Fibroblast of mammary gland (primary cell): ENCODE results near the gene SELE.
A peak's percentile ranks its signal among the peaks of the same experiment; 100 is the strongest.
"Not testable (repeated sequence)": the region's sequence is repeated elsewhere in the genome, so short reads cannot be mapped to it uniquely, and the experiment has no call there.

Experiments
- DNase-seq: peaks from one replicate; pipeline ENCODE4 v3.0.0-alpha.2; 2010; ENCODE audit warnings: low read depth
- H3K4me3 ChIP-seq: 2 replicates; pipeline ENCODE4 v1.5.1; 2011; ENCODE audit warnings: low read depth, mild to moderate bottlenecking, low read length, moderate library complexity; ENCODE audit not compliant: control insufficient read depth
- CTCF ChIP-seq: conservative IDR thresholded peaks from 2 replicates; pipeline ENCODE4 v1.5.1; 2011; ENCODE audit warnings: low read depth, low read length, inconsistent platforms; ENCODE audit not compliant: control insufficient read depth, insufficient read depth

Gene SELE

GRCh38 chr1:169689395-169689794 is 44.5 kb downstream of the SELE start:
- no peak overlapping the region for H3K4me3 ChIP-seq

GRCh38 chr1:169688377-169688776 is 45.5 kb downstream of the SELE start:
- DNase-seq, H3K4me3 ChIP-seq: not testable (repeated sequence)

More at GRCh38 chr1:169689395-169689794, 44.5 kb downstream of the SELE start:
- DNase-seq = no peak
- no peak for TF ChIP-seq CTCF

GRCh38 chr1:169683661-169684060 is 50.2 kb downstream of the SELE start:
- TF ChIP-seq CTCF = no peak
- no peak overlapping the region for H3K4me3 ChIP-seq
- no peak for DNase-seq

GRCh38 chr1:169683168-169683567 is 50.7 kb downstream of the SELE start:
- not testable (repeated sequence) for DNase-seq, H3K4me3 ChIP-seq

- DNase-seq = peak; percentile 6
- H3K4me3 ChIP-seq = no peak overlapping the region
- no peak for TF ChIP-seq CTCF
Measured at GRCh38 chr1:169682071-169682470, 51.8 kb downstream of the SELE start.

- H3K4me3 ChIP-seq = no peak overlapping the region
- no peak for TF ChIP-seq CTCF
- DNase-seq = peak; percentile 62
Measured at GRCh38 chr1:169681140-169681539, 52.7 kb downstream of the SELE start.

- no peak overlapping the region for H3K4me3 ChIP-seq
- DNase-seq = no peak
- TF ChIP-seq CTCF = no peak
Measured at GRCh38 chr1:169680377-169681019, 53.4 kb downstream of the SELE start.

- no peak overlapping the region for H3K4me3 ChIP-seq
- DNase-seq = no peak
- no peak for TF ChIP-seq CTCF
Measured at GRCh38 chr1:169679692-169680091, 54.2 kb downstream of the SELE start.
